Measurements from ENCODE around the gene BMPR1B. TPM values are rescaled to one million over a fixed set of nuclear protein-coding genes. Genes with fewer than 3 reads are reported as not detected.
"Not testable (repeated sequence)": the region's sequence is repeated elsewhere in the genome, so short reads cannot be mapped to it uniquely, and the experiment has no call there.

Gene BMPR1B
- total RNA-seq, 2 donors from 2014 or later, result 28.6 to 59.8 TPM

- WGBS, result 30% methylated on average over 3 of the region's 3 CpGs
- TF ChIP-seq POLR2A (IDR thresholded peaks at IDR 0.05) (no peak), POLR2AphosphoS5 (IDR thresholded peaks at IDR 0.05) (peak; percentile 53), CTCF (IDR thresholded peaks at IDR 0.05) (peak; percentile 39 to 77 (median 74))
- Histone ChIP-seq H3K27me3 (replicated peaks; ENCODE audit: insufficient read depth) (no peaks in the 10 kb centered on the region), H3K27ac (no peak overlapping the region), H3K4me3 (no peak overlapping the region), H3K9me3 (no peaks in the 10 kb centered on the region), H3K36me3 (no peaks in the 10 kb centered on the region), H3K4me1 (replicated peaks) (no peaks in the 10 kb centered on the region)
- intact Hi-C loops (cut with DNase I), result loop anchor here (2.0 kb wide), 1 partner anchor 381 kb away; no protein-coding TSS in a partner anchor
- DNase-seq (ENCODE audit: low spot score), result peak; percentile 55
Measured at GRCh38 chr4:95165926-95166524, 408.3 kb downstream of the BMPR1B start.

GRCh38 chr4:95167805-95168204, 410.1 kb downstream of the BMPR1B start:
- Histone ChIP-seq H3K4me3 (no peak overlapping the region), H3K9me3 (no peaks in the 10 kb centered on the region), H3K27me3 (replicated peaks; ENCODE audit: insufficient read depth) (no peaks in the 10 kb centered on the region), H3K4me1 (replicated peaks) (no peaks in the 10 kb centered on the region), H3K36me3 (no peaks in the 10 kb centered on the region), H3K27ac (no peak overlapping the region)
- WGBS, result 88% methylated on average over 7 of the region's 7 CpGs
- no peak for DNase-seq (ENCODE audit: low spot score)
- intact Hi-C loops (cut with DNase I), result no loop called here
- TF ChIP-seq POLR2AphosphoS5 (IDR thresholded peaks at IDR 0.05) (no peak), POLR2A (IDR thresholded peaks at IDR 0.05) (no peak), CTCF (IDR thresholded peaks at IDR 0.05) (no peak)

- no peak for DNase-seq (ENCODE audit: low spot score)
- intact Hi-C loops (cut with DNase I), result no loop called here
- Histone ChIP-seq H3K36me3 (no peaks in the 10 kb centered on the region), H3K4me3 (no peak overlapping the region), H3K27ac (no peak overlapping the region), H3K4me1 (replicated peaks) (no peaks in the 10 kb centered on the region), H3K9me3 (no peaks in the 10 kb centered on the region), H3K27me3 (replicated peaks; ENCODE audit: insufficient read depth) (no peaks in the 10 kb centered on the region)
- TF ChIP-seq POLR2A (IDR thresholded peaks at IDR 0.05) (no peak), CTCF (IDR thresholded peaks at IDR 0.05) (no peak), POLR2AphosphoS5 (IDR thresholded peaks at IDR 0.05) (no peak)
- 96% methylated on average over 7 of the region's 7 CpGs for WGBS
Measured at GRCh38 chr4:95170176-95170575, 412.4 kb downstream of the BMPR1B start.

- H3K4me1 ChIP-seq (replicated peaks); H3K36me3 ChIP-seq; DNase-seq (ENCODE audit: low spot score); H3K27ac ChIP-seq; intact Hi-C loops (cut with DNase I); H3K27me3 ChIP-seq (replicated peaks; ENCODE audit: insufficient read depth); H3K4me3 ChIP-seq; H3K9me3 ChIP-seq: not testable (repeated sequence)
- 100% methylated on average over 1 of the region's 3 CpGs for WGBS
Measured at GRCh38 chr4:95171377-95171776, 413.6 kb downstream of the BMPR1B start.

- Histone ChIP-seq H3K36me3 (no peaks in the 10 kb centered on the region), H3K4me1 (replicated peaks) (no peaks in the 10 kb centered on the region), H3K27ac (no peak overlapping the region), H3K27me3 (replicated peaks; ENCODE audit: insufficient read depth) (no peaks in the 10 kb centered on the region), H3K9me3 (no peaks in the 10 kb centered on the region), H3K4me3 (no peak overlapping the region)
- 97% methylated on average over 2 of the region's 2 CpGs for WGBS
- intact Hi-C loops (cut with DNase I), result no loop called here
- no peak for DNase-seq (ENCODE audit: low spot score)
- TF ChIP-seq POLR2A (IDR thresholded peaks at IDR 0.05) (no peak), CTCF (IDR thresholded peaks at IDR 0.05) (no peak), POLR2AphosphoS5 (IDR thresholded peaks at IDR 0.05) (no peak)
Measured at GRCh38 chr4:95178938-95179337, 421.2 kb downstream of the BMPR1B start.

Measured in prostate gland (tissue), 2 donors.